Hepatocyte (in vitro differentiated cells): ENCODE measurements around the gene FRMD6. TPM values are rescaled to one million over a fixed set of nuclear protein-coding genes. Genes with fewer than 3 reads are reported as not detected.

ENCODE experiments used
- DNase-seq: peaks from one replicate; pipeline ENCODE4 v3.0.0-alpha.2; 2016; ENCODE audit warnings: low spot score
- H2AFZ ChIP-seq: fragments of 200-600 bp; sonication (generic); 2 replicates; pipeline ENCODE4 v1.6.0; 2016; ENCODE audit warnings: antibody characterized with exemption, mild to moderate bottlenecking
- H3K27ac ChIP-seq: fragments of 200-600 bp; sonication (generic); 2 replicates; pipeline ENCODE4 v1.5.1; 2016; ENCODE audit warnings: mild to moderate bottlenecking
- H3K27me3 ChIP-seq: fragments of 200-600 bp; sonication (generic); 2 replicates; pipeline ENCODE4 v1.6.1; 2016
- H3K36me3 ChIP-seq: fragments of 200-600 bp; sonication (generic); replicated peaks from 2 replicates; pipeline ENCODE4 v1.5.1; 2016; ENCODE audit warnings: low read depth; ENCODE audit not compliant: insufficient read depth
- H3K4me1 ChIP-seq: fragments of 200-600 bp; sonication (generic); 2 replicates; pipeline ENCODE4 v1.5.1; 2016; ENCODE audit warnings: mild to moderate bottlenecking, moderate library complexity; ENCODE audit not compliant: insufficient read depth
- H3K4me2 ChIP-seq: fragments of 200-600 bp; sonication (generic); 2 replicates; pipeline ENCODE4 v1.6.0; 2016
- H3K4me3 ChIP-seq: fragments of 200-600 bp; sonication (generic); 2 replicates; pipeline ENCODE4 v1.5.1; 2016; ENCODE audit warnings: mild to moderate bottlenecking
- H3K79me2 ChIP-seq: fragments of 200-600 bp; sonication (generic); 2 replicates; pipeline ENCODE4 v1.6.0; 2017; ENCODE audit warnings: mild to moderate bottlenecking
- H3K9me2 ChIP-seq: fragments of 200-600 bp; sonication (generic); replicated peaks from 2 replicates; pipeline ENCODE4 v1.6.0; 2017; ENCODE audit warnings: mild to moderate bottlenecking; ENCODE audit not compliant: insufficient read depth
- H3K9me3 ChIP-seq: fragments of 200-600 bp; sonication (generic); 2 replicates; pipeline ENCODE4 v1.5.1; 2016; ENCODE audit warnings: low read depth, mild to moderate bottlenecking
- H4K20me1 ChIP-seq: fragments of 200-600 bp; sonication (generic); 2 replicates; pipeline ENCODE4 v1.6.0; 2016; ENCODE audit warnings: mild to moderate bottlenecking; ENCODE audit not compliant: insufficient read depth, poor library complexity, severe bottlenecking
- CTCF ChIP-seq: fragments of 200-600 bp; sonication (generic); IDR thresholded peaks from 2 replicates; pipeline ENCODE4 v1.5.1; 2016; ENCODE audit warnings: antibody characterized with exemption, mild to moderate bottlenecking; ENCODE audit not compliant: poor library complexity
- EZH2 ChIP-seq: fragments of 200-600 bp; sonication (generic); IDR thresholded peaks from 2 replicates; pipeline ENCODE4 v1.6.1; 2016; ENCODE audit warnings: antibody characterized with exemption, mild to moderate bottlenecking, borderline replicate concordance
- EZH2phosphoT487 ChIP-seq: fragments of 200-600 bp; sonication (generic); IDR thresholded peaks from one replicate; pipeline ENCODE4 v1.6.1; 2018; ENCODE audit warnings: antibody characterized with exemption, mild to moderate bottlenecking, low read depth, moderate library complexity; ENCODE audit not compliant: unreplicated experiment, severe bottlenecking
- WGBS: methylation state at CpG from one replicate; pipeline ENCODE4 v1.1.6; 2016; ENCODE audit warnings: low lambda C conversion rate; ENCODE audit errors: missing lambda C conversion rate; 5-methylcytosine and 5-hydroxymethylcytosine counted together
- polyA plus RNA-seq: library from polyadenylated mRNA; unstranded; fragments of >200 nt; fragmentation: Nextera tagmentation; extraction: Ambion mirVana; gene quantifications from 2 replicates; pipeline ENCODE4 v1.2.1, GENCODE V29; 2016
- total RNA-seq: library from RNA; depleted of rRNA; stranded (reverse); fragments of >200 nt; gene quantifications from 2 replicates; pipeline ENCODE4 v1.2.3, GENCODE V29; 2014

Gene FRMD6
- total and polyA plus RNA-seq, 2 experiments from 2014 or later = 18.9 to 64.4 TPM

- Histone ChIP-seq H3K36me3 (no peaks in the 10 kb centered on the region), H3K9me3 (no peaks in the 10 kb centered on the region), H3K27ac (peak overlapping the region; percentile 29), H3K27me3 (no peaks in the 10 kb centered on the region), H3K9me2 (no peaks in the 10 kb centered on the region), H2AFZ (no peak overlapping the region), H3K79me2 (peaks cover 90% of the 10 kb centered on the region), H4K20me1 (peaks cover 6% of the 10 kb centered on the region), H3K4me2 (no peak overlapping the region), H3K4me1 (peaks cover 19% of the 10 kb centered on the region), H3K4me3 (no peak overlapping the region)
- DNase-seq = no peak
- no peak for TF ChIP-seq EZH2phosphoT487
- no peak for TF ChIP-seq EZH2
- TF ChIP-seq CTCF = no peak
- 50% methylated on average over 1 of the region's 1 CpG for WGBS
These were observed 25.6 kb downstream of the FRMD6 start for GRCh38 chr14:51677266-51677665.

- no peak for TF ChIP-seq EZH2
- no peak for TF ChIP-seq CTCF
- no peak for TF ChIP-seq EZH2phosphoT487
- H4K20me1 ChIP-seq = peaks cover 6% of the 10 kb centered on the region
- no peak overlapping the region for H3K4me3 ChIP-seq
- peaks cover 88% of the 10 kb centered on the region for H3K79me2 ChIP-seq
- WGBS = 94% methylated on average over 2 of the region's 2 CpGs
- no peak overlapping the region for H2AFZ ChIP-seq
- DNase-seq = no peak
- no peak overlapping the region for H3K4me2 ChIP-seq
- H3K27ac ChIP-seq = peak overlapping the region; percentile 29
- H3K9me3 ChIP-seq = no peaks in the 10 kb centered on the region
- peaks cover 19% of the 10 kb centered on the region for H3K4me1 ChIP-seq
- H3K27me3 ChIP-seq = no peaks in the 10 kb centered on the region
- H3K36me3 ChIP-seq = no peaks in the 10 kb centered on the region
- no peaks in the 10 kb centered on the region for H3K9me2 ChIP-seq
These were observed 26.0 kb downstream of the FRMD6 start for GRCh38 chr14:51677738-51678137.

GRCh38 chr14:51680031-51680430, 28.3 kb downstream of the FRMD6 start:
- H3K4me1 ChIP-seq = peaks cover 13% of the 10 kb centered on the region
- no peaks in the 10 kb centered on the region for H3K36me3 ChIP-seq
- no peak overlapping the region for H3K4me2 ChIP-seq
- H3K27ac ChIP-seq = no peak overlapping the region
- H4K20me1 ChIP-seq = peaks cover 6% of the 10 kb centered on the region
- H3K27me3 ChIP-seq = no peaks in the 10 kb centered on the region
- no peak overlapping the region for H3K4me3 ChIP-seq
- no peak for DNase-seq
- H3K9me3 ChIP-seq = no peaks in the 10 kb centered on the region
- WGBS = 84% methylated on average over 1 of the region's 1 CpG
- H2AFZ ChIP-seq = no peak overlapping the region
- H3K79me2 ChIP-seq = peaks cover 89% of the 10 kb centered on the region
- H3K9me2 ChIP-seq = no peaks in the 10 kb centered on the region
- TF ChIP-seq EZH2phosphoT487 (no peak), CTCF (no peak), EZH2 (no peak)

GRCh38 chr14:51681411-51681810, 29.7 kb downstream of the FRMD6 start:
- Histone ChIP-seq H3K79me2 (peaks cover 88% of the 10 kb centered on the region), H3K27ac (no peak overlapping the region), H3K4me2 (no peak overlapping the region), H3K4me1 (peaks cover 8% of the 10 kb centered on the region), H3K9me2 (no peaks in the 10 kb centered on the region), H3K36me3 (no peaks in the 10 kb centered on the region), H2AFZ (no peak overlapping the region), H3K9me3 (no peaks in the 10 kb centered on the region), H3K27me3 (no peaks in the 10 kb centered on the region), H4K20me1 (peaks cover 6% of the 10 kb centered on the region), H3K4me3 (no peak overlapping the region)
- no peak for DNase-seq
- TF ChIP-seq CTCF (no peak), EZH2phosphoT487 (no peak), EZH2 (no peak)
- WGBS = 91% methylated on average over 1 of the region's 1 CpG
